Heart left ventricle (tissue), 16 donors: ENCODE data around the gene CCNL1. TPM values are rescaled to one million over a fixed set of nuclear protein-coding genes. Genes with fewer than 3 reads are reported as not detected.

Experiments
- ATAC-seq, 4 donors: fragments of 200-7000 bp; cut with Tn5 transposase; one replicate each; pipeline ENCODE4 v1.9.1; 2020 to 2022; ENCODE audit warnings: moderate library complexity in 4 of 4, mild to moderate bottlenecking in 3 of 4, moderate number of reproducible peaks in 1 of 4
- DNase-seq, 5 donors: peaks; one replicate each; pipeline ENCODE4 v3.0.0-alpha.2; 2020
- H3K27ac ChIP-seq, 12 donors: fragments of 200-600 bp; sonication (generic) in 4 of 12; one replicate each; pipeline versions ENCODE4 v1.5.0 to v1.8.0; 2016 to 2022; ENCODE audit warnings: mild to moderate bottlenecking in 2 of 12
- H3K27me3 ChIP-seq, 9 donors: fragments of 200-600 bp; sonication (generic) in 2 of 9; one replicate each; pipeline versions ENCODE4 v1.5.1 to v1.8.0; 2016 to 2022; ENCODE audit warnings: mild to moderate bottlenecking in 3 of 9
- H3K36me3 ChIP-seq, 9 donors: fragments of 200-600 bp; sonication (generic) in 2 of 9; one replicate each; pipeline versions ENCODE4 v1.5.0 to v1.8.0; 2018 to 2022; ENCODE audit warnings: mild to moderate bottlenecking in 2 of 9
- H3K4me1 ChIP-seq, 12 donors: fragments of 200-600 bp; sonication (generic) in 4 of 12; one replicate each; pipeline versions ENCODE4 v1.5.0 to v1.8.0; 2016 to 2022; ENCODE audit warnings: mild to moderate bottlenecking in 3 of 12
- H3K4me3 ChIP-seq, 12 donors: fragments of 200-600 bp; sonication (generic) in 4 of 12; one replicate each; pipeline versions ENCODE4 v1.5.0 to v1.8.0; 2017 to 2022; ENCODE audit warnings: mild to moderate bottlenecking in 9 of 12, moderate library complexity in 4 of 12
- H3K9me3 ChIP-seq, 12 donors: fragments of 200-600 bp; sonication (generic) in 4 of 12; one replicate each; pipeline versions ENCODE4 v1.5.0 to v1.8.0; 2016 to 2022; ENCODE audit warnings: mild to moderate bottlenecking in 1 of 12
- CTCF ChIP-seq, 12 donors: fragments of 200-600 bp; sonication (generic) in 4 of 12; IDR thresholded peaks; one replicate each; pipeline versions ENCODE4 v1.5.0 to v1.8.0; 2018 to 2022; ENCODE audit warnings: antibody characterized with exemption in 12 of 12, mild to moderate bottlenecking in 5 of 12
- POLR2A ChIP-seq, 2 donors: fragments of 450-650 bp; IDR thresholded peaks; one replicate each; pipeline ENCODE4 v1.6.1; 2017; ENCODE audit warnings: antibody characterized with exemption in 2 of 2, mild to moderate bottlenecking in 2 of 2, moderate library complexity in 2 of 2
- WGBS, 4 donors: extraction: QIAGEN DNeasy Blood & Tissue Kit in 2 of 4; methylation state at CpG; one replicate each; pipeline versions ENCODE4 v1.1.5 to v1.1.7; 2013 to 2018; 5-methylcytosine and 5-hydroxymethylcytosine counted together
- intact Hi-C, 10 donors: fragments of 100-400 bp; cut with DNase I; formaldehyde crosslinking; loops; one replicate each; pipeline versions ENCODE4 v1.11.1 to v1.14.2; 2022
- polyA plus RNA-seq, 2 donors: library from polyadenylated mRNA; stranded (reverse); fragments of 200-250 nt; gene quantifications; one replicate each; pipeline ENCODE4 v1.2.3, GENCODE V29; 2013
- total RNA-seq, 9 donors: library from RNA; depleted of rRNA in 2 of 9; stranded (reverse); fragments of >200 nt in 2 of 9; fragmentation: NEBNext Ultra II Directional in 3 of 9; extraction: Animal tissue kit (Norgen Biotek cat#: 25700) in 3 of 9; gene quantifications; one replicate each; pipeline versions ENCODE4 v1.1.0 to v1.2.4, GENCODE V29; 2016 to 2023
- donor health status: ischemic (EF 13 %, LVEDD 7.1; RV severe dilation, severe dysfunction).
- donor health status: healthy with polysubstance abuse.
- donor health status: DM: no; HTN: yes; CAD: no.
- donor health status: DM: no; HTN: no; CAD: no.
- donor health status: ischemic (EF 25% LVEDD 6.9; RV normal size, moderate dysfunction).
- donor health status: ischemic (EF 25% LVEDD 5.7; RV mildly dilated, moderate dysfunction).
- donor health status: healthy.
- donor health status: DM: yes; HTN: yes; CAD: no.
- donor health status: ischemic (EF 35%, LVEDD 5.7; RV mildly dilated, moderate dysfunction).
- donor health status: nonischemic (EF 11% LVEDD 7.7; RV severe dilation, severe dysfunction).
- donor health status: DM: yes; HTN: yes; CAD: no.
- donor health status: PGD.
- donor health status: ischemic (EF 29% LVEDD 5.4; RV normal size, mild dysfunction).
- donor health status: nonischemic (EF 23%, LVEDD 6.1; RV moderate dilation, normal function).

The CCNL1 gene
- total and polyA plus RNA-seq, 11 donors = 15.5 to 66.7 (median 25.3) TPM

GRCh38 chr3:157133434-157134320 is 26.3 kb downstream of the CCNL1 start:
- H3K27ac ChIP-seq = peak overlapping the region in 10 of 12 donors; percentile 6 to 71 (median 58)
- H3K27me3 ChIP-seq = no peaks in the 10 kb centered on the region
- no peak overlapping the region for H3K4me3 ChIP-seq
- H3K4me1 ChIP-seq = peaks cover 8 to 83% (median 58%) of the 10 kb centered on the region in 12 donors
- peaks cover 0 to 8% (median 2%) of the 10 kb centered on the region in 9 donors for H3K36me3 ChIP-seq
- no peaks in the 10 kb centered on the region for H3K9me3 ChIP-seq
- ATAC-seq = peak in 2 of 4 donors; percentile 35 to 36
- 50 to 72% (median 63%) methylated on average over 4 of the region's 4 CpGs for WGBS, 4 donors
- DNase-seq = no peak
- TF ChIP-seq CTCF (IDR thresholded peaks at IDR 0.05) (no peak), POLR2A (IDR thresholded peaks at IDR 0.05) (no peak)
- intact Hi-C loops = loop anchor here (1.0 to 10.0 kb wide), 18 partner anchors 41 to 986 kb away; partner anchors contain the start of genes LEKR1 (in 5 of the 10), TIPARP (in 3 of the 10) and SSR3 (in 1 of the 10)

GRCh38 chr3:157132936-157133335 is 27.0 kb downstream of the CCNL1 start:
- intact Hi-C loops = loop anchor here (2.0 to 10.0 kb wide), 16 partner anchors 41 to 986 kb away; partner anchors contain the start of genes LEKR1 (in 5 of the 10), TIPARP (in 2 of the 10) and SSR3 (in 1 of the 10)
- H3K27ac ChIP-seq = peak overlapping the region in 3 of 12 donors; percentile 62 to 69 (median 68)
- no peaks in the 10 kb centered on the region for H3K9me3 ChIP-seq
- H3K36me3 ChIP-seq = peaks cover 0 to under 1% (median 0%) of the 10 kb centered on the region in 9 donors
- no peaks in the 10 kb centered on the region for H3K27me3 ChIP-seq
- TF ChIP-seq POLR2A (IDR thresholded peaks at IDR 0.05) = no peak
- no peak for TF ChIP-seq CTCF (IDR thresholded peaks at IDR 0.05)
- DNase-seq = no peak
- no peak overlapping the region for H3K4me3 ChIP-seq
- WGBS, 4 donors = 43 to 59% (median 53%) methylated on average over 2 of the region's 2 CpGs
- ATAC-seq = no peak
- peaks cover 8 to 91% (median 63%) of the 10 kb centered on the region in 12 donors for H3K4me1 ChIP-seq

- no peak overlapping the region for H3K4me3 ChIP-seq
- H3K4me1 ChIP-seq = peaks cover 8 to 93% (median 66%) of the 10 kb centered on the region in 12 donors
- H3K27ac ChIP-seq = no peak overlapping the region
- no peaks in the 10 kb centered on the region for H3K9me3 ChIP-seq
- ATAC-seq (no peak), DNase-seq (no peak)
- intact Hi-C loops = loop anchor here (2.0 to 10.0 kb wide), 16 partner anchors 40 to 985 kb away; partner anchors contain the start of genes LEKR1 (in 5 of the 10), TIPARP (in 2 of the 10) and SSR3 (in 1 of the 10)
- TF ChIP-seq POLR2A (IDR thresholded peaks at IDR 0.05) = no peak
- no peak for TF ChIP-seq CTCF (IDR thresholded peaks at IDR 0.05)
- no peaks in the 10 kb centered on the region for H3K27me3 ChIP-seq
- H3K36me3 ChIP-seq = no peaks in the 10 kb centered on the region
- WGBS, 4 donors = 93 to 100% (median 98%) methylated on average over 1 of the region's 1 CpG
Observed at GRCh38 chr3:157132341-157132740, 27.6 kb downstream of the CCNL1 start.

- Histone ChIP-seq H3K4me1 (peaks cover 5 to 89% (median 61%) of the 10 kb centered on the region in 12 donors), H3K27me3 (no peaks in the 10 kb centered on the region), H3K27ac (peak overlapping the region in 1 of 12 donors; percentile 87), H3K9me3 (no peaks in the 10 kb centered on the region), H3K36me3 (no peaks in the 10 kb centered on the region), H3K4me3 (no peak overlapping the region)
- DNase-seq (no peak), ATAC-seq (no peak)
- WGBS, 4 donors = 48 to 61% (median 57%) methylated on average over 5 of the region's 5 CpGs
- TF ChIP-seq CTCF (IDR thresholded peaks at IDR 0.05) (no peak), POLR2A (IDR thresholded peaks at IDR 0.05) (no peak)
- intact Hi-C loops = loop anchor here (2.0 to 10.0 kb wide), 18 partner anchors 40 to 985 kb away; partner anchors contain the start of genes LEKR1 (in 5 of the 10), TIPARP (in 2 of the 10) and SSR3 (in 1 of the 10)
Observed at GRCh38 chr3:157131861-157132260, 28.1 kb downstream of the CCNL1 start.
